Effector CD8-positive, alpha-beta T cell (primary cell): ENCODE data around the gene KIF1B.

Source experiments
- DNase-seq: peaks from one replicate; lab custom pipeline; 2025; lab: John Stamatoyannopoulos, UW

KIF1B gene

GRCh38 chr1:10430216-10431069, 220.1 kb downstream of the KIF1B start, which contains the start of gene CENPS:
Gene CENPS (plus strand): TSS chr1:10430433. CDS start chr1:10430518, 85 bp downstream.
- peak; percentile 84 for DNase-seq
